ENCODE data around the gene PRPF38B. TPM values are rescaled to one million over a fixed set of nuclear protein-coding genes. Genes with fewer than 3 reads are reported as not detected.
A peak's percentile ranks its signal among the peaks of the same experiment; 100 is the strongest.

Gene PRPF38B
- total RNA-seq, 1 experiment from 2014 or later, result 46.4 TPM

- TF ChIP-seq EGR1 (IDR thresholded peaks at IDR 0.05; ENCODE audit: low read depth) (peak; percentile 83), ZBTB33 (IDR thresholded peaks at IDR 0.05; ENCODE audit: extremely low read depth, insufficient replicate concordance, low read length) (no peak), ATF3 (IDR thresholded peaks at IDR 0.05) (no peak), ZNF274 (IDR thresholded peaks at IDR 0.05; ENCODE audit: low read depth, low read length) (no peak), SP1 (IDR thresholded peaks at IDR 0.05; ENCODE audit: low read depth) (peak; percentile 72), MAX (IDR thresholded peaks at IDR 0.05) (peak; percentile 93), CBX3 (IDR thresholded peaks at IDR 0.05; ENCODE audit: low read depth) (peak; percentile 96), CTCF (IDR thresholded peaks at IDR 0.05 in 2 of 3, conservative IDR thresholded peaks at IDR 0.05 in 1 of 3; ENCODE audit: borderline replicate concordance in 1 of 3, insufficient read depth in 1 of 3, low read depth in 2 of 3, low read length in 2 of 3) (peak; percentile 67 to 94 (median 93); a peak in 5 of 6 replicates), POLR2AphosphoS5 (IDR thresholded peaks at IDR 0.05; ENCODE audit: low read depth, low read length) (peak; percentile 98), ZFX (IDR thresholded peaks at IDR 0.05) (peak; percentile 73; the same call in 1 of the 2 replicates), FOSL1 (IDR thresholded peaks at IDR 0.05; ENCODE audit: low read depth) (no peak), CEBPB (IDR thresholded peaks at IDR 0.05; ENCODE audit: low read depth) (no peak), SIN3A (IDR thresholded peaks at IDR 0.05; ENCODE audit: low read depth) (peak; percentile 70), YY1 (IDR thresholded peaks at IDR 0.05; ENCODE audit: extremely low read depth, insufficient replicate concordance, low read depth, low read length) (peak; percentile 85), POLR2A (IDR thresholded peaks at IDR 0.05; ENCODE audit: borderline replicate concordance, extremely low read depth, insufficient read depth, insufficient read length) (peak; percentile 74), TCF7L2 (IDR thresholded peaks at IDR 0.05; ENCODE audit: borderline replicate concordance, extremely low read depth, insufficient read depth, insufficient read length) (no peak), RAD21 (IDR thresholded peaks at IDR 0.05; ENCODE audit: low read depth) (peak; percentile 53)
- no TSS peak for BruUV-seq (replicated peaks)
- peak within 1 kb of the TSS; percentile 82 for H3K9ac ChIP-seq (ENCODE audit: low read length)
- no peaks in the 10 kb centered on the region for H3K9me2 ChIP-seq (ENCODE audit: insufficient read depth)
- no peaks in the 10 kb centered on the region for H3K36me3 ChIP-seq (ENCODE audit: control insufficient read depth in 1 of 2, insufficient read depth in 2 of 2, low read length in 2 of 2)
- peaks cover 15% of the 10 kb centered on the region for H3K79me2 ChIP-seq (ENCODE audit: insufficient read depth, low read length)
- ChIA-PET POLR2A (no interaction called here), RAD21 (ENCODE audit: low non-redundant PET in 1 of 2, low total read pairs in 2 of 2, uncharacterized antibody in 2 of 2, unreplicated experiment in 2 of 2) (interaction anchor here in 1 of 2 experiments (1.0 kb wide), 1 partner anchor 27 kb away, joined by 3 read pairs; no protein-coding TSS in a partner anchor), CTCF (no interaction called here)
- H4K20me1 ChIP-seq (ENCODE audit: insufficient read depth), result no peaks in the 10 kb centered on the region
- H3K27ac ChIP-seq (ENCODE audit: low read depth, low read length), result peak within 1 kb of the TSS; percentile 86
- H2AFZ ChIP-seq (ENCODE audit: low read depth, low read length, poor library complexity, severe bottlenecking), result peak within 1 kb of the TSS; percentile 91
- H3K9me3 ChIP-seq (ENCODE audit: control insufficient read depth in 1 of 2, insufficient read depth in 1 of 2, low read depth in 1 of 2, low read length in 2 of 2), result no peaks in the 10 kb centered on the region
- intact Hi-C loops (cut with micrococcal nuclease), result loop anchor here (1.0 to 5.0 kb wide), 2 partner anchors 54 to 152 kb away; partner anchors contain the start of gene PRPF38B
- ATAC-seq (peak; percentile 88), DNase-seq (ENCODE audit: low read depth, low spot score) (peak; percentile 96)
- peak within 1 kb of the TSS; percentile 65 to 89 for H3K4me3 ChIP-seq (replicated peaks in 1 of 2; ENCODE audit: low read depth in 1 of 2, low read length in 2 of 2)
- H3K27me3 ChIP-seq (ENCODE audit: insufficient read depth, low read length), result no peaks in the 10 kb centered on the region
- H3K4me1 ChIP-seq (ENCODE audit: control insufficient read depth in 1 of 2, insufficient read depth in 2 of 2, low read length in 2 of 2), result peaks cover 3 to 12% of the 10 kb centered on the region in 2 experiments; a peak in 3 of 4 replicates
- H3K4me2 ChIP-seq (ENCODE audit: low read length), result peak within 1 kb of the TSS; percentile 77
These were observed 54.5 kb downstream of the PRPF38B start, which contains the start of gene STXBP3 for GRCh38 chr1:108746382-108747170. Gene STXBP3 (plus strand): TSS chr1:108746674. CDS start chr1:108746738, 64 bp downstream.
